Right lobe of liver (tissue), 6 donors: Measurements from ENCODE around the gene BCL2. TPM values are rescaled to one million over a fixed set of nuclear protein-coding genes. Genes with fewer than 3 reads are reported as not detected.

Experiments
- ATAC-seq, 4 donors: fragments of 200-7000 bp; cut with Tn5 transposase; one replicate each; pipeline ENCODE4 v1.9.1; 2020; ENCODE audit warnings: mild to moderate bottlenecking in 4 of 4, moderate library complexity in 4 of 4
- DNase-seq, 3 donors: peaks; one replicate each; pipeline ENCODE4 v3.0.0-alpha.2; 2020
- H3K27ac ChIP-seq, 3 donors: fragments of 200-600 bp; one replicate each; pipeline ENCODE4 v1.8.0; 2022
- H3K27me3 ChIP-seq, 2 donors: fragments of 200-600 bp; one replicate each; pipeline ENCODE4 v1.8.0; 2022
- H3K36me3 ChIP-seq, 4 donors: fragments of 200-600 bp; sonication (generic) in 1 of 4; one replicate each; pipeline versions ENCODE4 v1.5.1 to v1.8.0; 2017 to 2022; ENCODE audit warnings: control low read depth in 1 of 4
- H3K4me1 ChIP-seq, 4 donors: fragments of 200-600 bp; sonication (generic) in 1 of 4; one replicate each; pipeline versions ENCODE4 v1.5.1 to v1.8.0; 2017 to 2022; ENCODE audit warnings: control low read depth in 1 of 4
- H3K4me3 ChIP-seq, 3 donors: fragments of 200-600 bp; one replicate each; pipeline ENCODE4 v1.8.0; 2022
- H3K9me3 ChIP-seq, 4 donors: fragments of 200-600 bp; sonication (generic) in 1 of 4; one replicate each; pipeline versions ENCODE4 v1.5.1 to v1.8.0; 2017 to 2022; ENCODE audit warnings: control low read depth in 1 of 4
- CTCF ChIP-seq, 4 donors: fragments of 200-600 bp in 3 of 4; fragments of 450-650 bp in 1 of 4; IDR thresholded peaks; one replicate each; pipeline versions ENCODE4 v1.5.1 to v1.8.0; 2016 to 2022; ENCODE audit warnings: antibody characterized with exemption in 4 of 4, mild to moderate bottlenecking in 2 of 4
- POLR2A ChIP-seq: fragments of 450-650 bp; IDR thresholded peaks from one replicate; pipeline ENCODE4 v1.6.1; 2017; ENCODE audit warnings: antibody characterized with exemption, mild to moderate bottlenecking
- WGBS: methylation state at CpG from one replicate; pipeline ENCODE4 v1.1.6; 2018; ENCODE audit warnings: low coverage, low lambda C conversion rate; ENCODE audit not compliant: insufficient coverage; ENCODE audit errors: missing lambda C conversion rate; 5-methylcytosine and 5-hydroxymethylcytosine counted together
- intact Hi-C, 2 donors: fragments of 100-400 bp; cut with DNase I; formaldehyde crosslinking; loops; one replicate each; pipeline versions ENCODE4 v1.11.2 to v1.14.1; 2022
- total RNA-seq, 6 experiments: library from RNA; depleted of rRNA in 2 of 6; stranded (reverse); fragments of >200 nt in 2 of 6; fragmentation: NEBNext Ultra II Directional in 3 of 6; extraction: Animal tissue kit (Norgen Biotek cat#: 25700) in 3 of 6; gene quantifications; one replicate each; pipeline versions ENCODE4 v1.1.0 to v1.2.4, GENCODE V29; 2016 to 2023
- donor health status: DM: no; HTN: yes; CAD: no.
- donor health status: DM: no; HTN: no; CAD: no.
- donor health status: DM: no; HTN: no; CAD: no.
- donor health status: DM: no; HTN: yes; CAD: no.
- donor health status: DM: no; HTN: yes; CAD: no.

The BCL2 gene
- total RNA-seq, 6 experiments from 2014 or later = 0.73 to 4.7 (median 2.7) TPM

- intact Hi-C loops = no loop called here
- TF ChIP-seq POLR2A (no peak), CTCF (IDR thresholded peaks at IDR 0.05) (no peak)
- Histone ChIP-seq H3K9me3 (no peaks in the 10 kb centered on the region), H3K4me3 (no peak overlapping the region), H3K27me3 (no peaks in the 10 kb centered on the region), H3K36me3 (no peaks in the 10 kb centered on the region), H3K4me1 (peaks cover 0 to 4% (median 0%) of the 10 kb centered on the region in 4 donors), H3K27ac (no peak overlapping the region)
- no peak for ATAC-seq
- DNase-seq = no peak
- WGBS = 94% methylated on average over 12 of the region's 12 CpGs
These were observed 214.7 kb downstream of the BCL2 start for GRCh38 chr18:63104868-63105267.

GRCh38 chr18:63102941-63103744 lies 216.4 kb downstream of the BCL2 start:
- Histone ChIP-seq H3K36me3 (no peaks in the 10 kb centered on the region), H3K27ac (no peak overlapping the region), H3K4me3 (no peak overlapping the region), H3K27me3 (no peaks in the 10 kb centered on the region), H3K9me3 (no peaks in the 10 kb centered on the region), H3K4me1 (peaks cover 0 to 4% (median 0%) of the 10 kb centered on the region in 4 donors)
- intact Hi-C loops = no loop called here
- TF ChIP-seq CTCF (IDR thresholded peaks at IDR 0.05) (no peak), POLR2A (no peak)
- ATAC-seq (no peak), DNase-seq (no peak)
- WGBS = 74% methylated on average over 6 of the region's 7 CpGs

- ATAC-seq = no peak
- Histone ChIP-seq H3K27me3 (no peaks in the 10 kb centered on the region), H3K9me3 (no peaks in the 10 kb centered on the region), H3K27ac (no peak overlapping the region), H3K4me1 (peaks cover 0 to 4% (median 0%) of the 10 kb centered on the region in 4 donors), H3K36me3 (no peaks in the 10 kb centered on the region), H3K4me3 (no peak overlapping the region)
- no peak for DNase-seq
- TF ChIP-seq CTCF (IDR thresholded peaks at IDR 0.05) = no peak
- no peak for TF ChIP-seq POLR2A
- intact Hi-C loops = no loop called here
- 88% methylated on average over 6 of the region's 7 CpGs for WGBS
These were observed 218.9 kb downstream of the BCL2 start for GRCh38 chr18:63100630-63101055.

- H3K27ac ChIP-seq = peak overlapping the region in 2 of 3 donors; percentile 24 to 47
These were observed 219.5 kb downstream of the BCL2 start for GRCh38 chr18:63099848-63100629.

More at GRCh38 chr18:63099848-63100629, 219.5 kb downstream of the BCL2 start:
- DNase-seq (peak; percentile 37 to 79 (median 72)), ATAC-seq (peak; percentile 92 to 98 (median 96))
- no peaks in the 10 kb centered on the region for H3K36me3 ChIP-seq
- intact Hi-C loops = no loop called here
- H3K27me3 ChIP-seq = no peaks in the 10 kb centered on the region
- peaks cover 0 to 4% (median 0%) of the 10 kb centered on the region in 4 donors for H3K4me1 ChIP-seq
- H3K4me3 ChIP-seq = no peak overlapping the region
- WGBS = 8% methylated on average over 7 of the region's 10 CpGs
- TF ChIP-seq CTCF (IDR thresholded peaks at IDR 0.05) (no peak), POLR2A (no peak)
- H3K9me3 ChIP-seq = no peaks in the 10 kb centered on the region
